ENCODE results near the gene NTNG1. TPM values are rescaled to one million over a fixed set of nuclear protein-coding genes. Genes with fewer than 3 reads are reported as not detected.
A peak's percentile ranks its signal among the peaks of the same experiment; 100 is the strongest.

NTNG1 gene
- total RNA-seq, 4 donors from 2014 or later, result 0.78 to 4.2 (median 2.4) TPM

- intact Hi-C loops (cut with DNase I), result loop anchor here (5.0 kb wide), 1 partner anchor 322 kb away; no protein-coding TSS in a partner anchor
- Histone ChIP-seq H3K4me1 (no peaks in the 10 kb centered on the region), H3K27me3 (no peaks in the 10 kb centered on the region), H3K36me3 (no peaks in the 10 kb centered on the region), H3K4me3 (no peak overlapping the region), H3K9me3 (no peaks in the 10 kb centered on the region), H3K27ac (replicated peaks in 1 of 4) (no peak overlapping the region)
- no peak for DNase-seq (ENCODE audit: extremely low spot score)
- TF ChIP-seq POLR2A (IDR thresholded peaks at IDR 0.05; ENCODE audit: low read depth), result no peak
- peak; percentile 35 to 55 (median 40) for TF ChIP-seq CTCF (IDR thresholded peaks at IDR 0.05)
- WGBS, result 78% methylated on average over 14 of the region's 14 CpGs
These were observed 289.8 kb downstream of the NTNG1 start for GRCh38 chr1:107430540-107431228.

- 44% methylated on average over 1 of the region's 1 CpG for WGBS
- intact Hi-C loops (cut with DNase I), result loop anchor here (5.0 kb wide), 1 partner anchor 320 kb away; no protein-coding TSS in a partner anchor
- Histone ChIP-seq H3K9me3 (no peaks in the 10 kb centered on the region), H3K36me3 (no peaks in the 10 kb centered on the region), H3K27ac (replicated peaks in 1 of 4) (no peak overlapping the region), H3K27me3 (no peaks in the 10 kb centered on the region), H3K4me1 (peaks cover 0 to 6% (median 2%) of the 10 kb centered on the region in 4 donors), H3K4me3 (no peak overlapping the region)
- TF ChIP-seq CTCF (IDR thresholded peaks at IDR 0.05) (no peak), POLR2AphosphoS5 (IDR thresholded peaks at IDR 0.05) (no peak), POLR2A (IDR thresholded peaks at IDR 0.05; ENCODE audit: low read depth) (no peak), EP300 (IDR thresholded peaks at IDR 0.05) (no peak)
- DNase-seq (ENCODE audit: extremely low spot score), result no peak
These were observed 291.3 kb downstream of the NTNG1 start for GRCh38 chr1:107432108-107432507.

- DNase-seq (ENCODE audit: extremely low spot score), result no peak
- intact Hi-C loops (cut with DNase I), result loop anchor here (5.0 kb wide), 1 partner anchor 319 kb away; no protein-coding TSS in a partner anchor
- 82% methylated on average over 4 of the region's 4 CpGs for WGBS
- Histone ChIP-seq H3K27me3 (no peaks in the 10 kb centered on the region), H3K36me3 (no peaks in the 10 kb centered on the region), H3K4me1 (peaks cover 0 to 6% (median 2%) of the 10 kb centered on the region in 4 donors), H3K27ac (replicated peaks in 1 of 4) (no peak overlapping the region), H3K9me3 (no peaks in the 10 kb centered on the region), H3K4me3 (no peak overlapping the region)
- TF ChIP-seq EP300 (IDR thresholded peaks at IDR 0.05) (no peak), POLR2AphosphoS5 (IDR thresholded peaks at IDR 0.05) (no peak)
These were observed 292.2 kb downstream of the NTNG1 start for GRCh38 chr1:107433068-107433467.

- Histone ChIP-seq H3K9me3 (no peaks in the 10 kb centered on the region), H3K36me3 (no peaks in the 10 kb centered on the region), H3K4me1 (peaks cover 0 to 6% (median 2%) of the 10 kb centered on the region in 4 donors), H3K4me3 (no peak overlapping the region), H3K27me3 (no peaks in the 10 kb centered on the region), H3K27ac (replicated peaks in 1 of 4) (no peak overlapping the region)
- 80% methylated on average over 3 of the region's 4 CpGs for WGBS
- DNase-seq (ENCODE audit: extremely low spot score), result no peak
- intact Hi-C loops (cut with DNase I), result loop anchor here (5.0 kb wide), 1 partner anchor 319 kb away; no protein-coding TSS in a partner anchor
- TF ChIP-seq POLR2AphosphoS5 (IDR thresholded peaks at IDR 0.05) (no peak), CTCF (IDR thresholded peaks at IDR 0.05) (no peak), POLR2A (IDR thresholded peaks at IDR 0.05; ENCODE audit: low read depth) (no peak), EP300 (IDR thresholded peaks at IDR 0.05) (no peak)
These were observed 293.0 kb downstream of the NTNG1 start for GRCh38 chr1:107433635-107434360.

GRCh38 chr1:107434361-107434693 lies 293.5 kb downstream of the NTNG1 start:
- no peak for TF ChIP-seq CTCF (IDR thresholded peaks at IDR 0.05)
- no peak for TF ChIP-seq EP300 (IDR thresholded peaks at IDR 0.05)
- TF ChIP-seq POLR2A (IDR thresholded peaks at IDR 0.05; ENCODE audit: low read depth), result no peak
- no peaks in the 10 kb centered on the region for H3K9me3 ChIP-seq
- no peaks in the 10 kb centered on the region for H3K27me3 ChIP-seq
- H3K4me1 ChIP-seq, result peaks cover 0 to 6% (median 2%) of the 10 kb centered on the region in 4 donors
- H3K27ac ChIP-seq (replicated peaks in 1 of 4), result no peak overlapping the region
- intact Hi-C loops (cut with DNase I), result loop anchor here (5.0 kb wide), 1 partner anchor 318 kb away; no protein-coding TSS in a partner anchor
- DNase-seq (ENCODE audit: extremely low spot score), result no peak
- no peak overlapping the region for H3K4me3 ChIP-seq
- H3K36me3 ChIP-seq, result no peaks in the 10 kb centered on the region

Measured in esophagus muscularis mucosa (tissue), 4 donors.